ENCODE measurements around the gene XIRP1. TPM values are rescaled to one million over a fixed set of nuclear protein-coding genes. Genes with fewer than 3 reads are reported as not detected.
A peak's percentile ranks its signal among the peaks of the same experiment; 100 is the strongest.

XIRP1 gene
- total RNA-seq, 4 donors from 2014 or later = 0.76 TPM; not detected in 3

GRCh38 chr3:39180183-39180545, 12.2 kb downstream of the XIRP1 start:
- TF ChIP-seq POLR2A (IDR thresholded peaks at IDR 0.05) = no peak
- TF ChIP-seq CTCF (IDR thresholded peaks at IDR 0.05) = no peak
- peak in 1 of 3 donors; percentile 45 for DNase-seq
- Histone ChIP-seq H3K4me1 (peaks cover 6 to 29% (median 16%) of the 10 kb centered on the region in 4 donors), H3K36me3 (no peaks in the 10 kb centered on the region), H3K9me3 (no peaks in the 10 kb centered on the region), H3K4me3 (peak overlapping the region; percentile 9 to 47 (median 38)), H3K27ac (peak overlapping the region; percentile 39 to 74 (median 68)), H3K27me3 (no peaks in the 10 kb centered on the region)

GRCh38 chr3:39178553-39178952, 13.8 kb downstream of the XIRP1 start:
- Histone ChIP-seq H3K27me3 (no peaks in the 10 kb centered on the region), H3K36me3 (no peaks in the 10 kb centered on the region), H3K9me3 (no peaks in the 10 kb centered on the region), H3K4me3 (peak overlapping the region in 1 of 4 donors; percentile 48), H3K27ac (peak overlapping the region; percentile 66 to 87 (median 76)), H3K4me1 (peaks cover 6 to 29% (median 16%) of the 10 kb centered on the region in 4 donors)
- TF ChIP-seq CTCF (IDR thresholded peaks at IDR 0.05) = no peak
- no peak for TF ChIP-seq POLR2A (IDR thresholded peaks at IDR 0.05)
- DNase-seq = peak in 1 of 3 donors; percentile 39

- H3K4me3 ChIP-seq = peak overlapping the region; percentile 38 to 48 (median 46)
- DNase-seq = peak; percentile 84 to 91 (median 86)
- H3K27ac ChIP-seq = peak overlapping the region; percentile 66 to 87 (median 76)
- no peak for TF ChIP-seq CTCF (IDR thresholded peaks at IDR 0.05)
- TF ChIP-seq POLR2A (IDR thresholded peaks at IDR 0.05) = peak in 1 of 2 donors; percentile 46
- no peaks in the 10 kb centered on the region for H3K36me3 ChIP-seq
- H3K4me1 ChIP-seq = peaks cover 6 to 29% (median 16%) of the 10 kb centered on the region in 4 donors
- H3K27me3 ChIP-seq = no peaks in the 10 kb centered on the region
- H3K9me3 ChIP-seq = no peaks in the 10 kb centered on the region
These were observed 14.6 kb downstream of the XIRP1 start for GRCh38 chr3:39177708-39178332.

- Histone ChIP-seq H3K4me1 (peaks cover 6 to 28% (median 16%) of the 10 kb centered on the region in 4 donors), H3K27ac (peak overlapping the region in 2 of 4 donors; percentile 80 to 87), H3K4me3 (no peak overlapping the region), H3K9me3 (no peaks in the 10 kb centered on the region), H3K27me3 (no peaks in the 10 kb centered on the region), H3K36me3 (no peaks in the 10 kb centered on the region)
- DNase-seq = peak in 1 of 3 donors; percentile 34
- no peak for TF ChIP-seq CTCF (IDR thresholded peaks at IDR 0.05)
- TF ChIP-seq POLR2A (IDR thresholded peaks at IDR 0.05) = no peak
These were observed 16.2 kb downstream of the XIRP1 start for GRCh38 chr3:39176025-39176714.

GRCh38 chr3:39173318-39174125, 18.9 kb downstream of the XIRP1 start:
- Histone ChIP-seq H3K36me3 (no peaks in the 10 kb centered on the region), H3K27ac (no peak overlapping the region), H3K9me3 (no peaks in the 10 kb centered on the region), H3K27me3 (no peaks in the 10 kb centered on the region), H3K4me1 (peaks cover 0 to 8% (median 4%) of the 10 kb centered on the region in 4 donors), H3K4me3 (no peak overlapping the region)
- peak in 1 of 3 donors; percentile 17 for DNase-seq
- no peak for TF ChIP-seq CTCF (IDR thresholded peaks at IDR 0.05)

Measured in Peyer's patch (tissue), 4 donors.